Lung (tissue), 12 donors: Measurements from ENCODE around the gene CNTN6. TPM values are rescaled to one million over a fixed set of nuclear protein-coding genes. Genes with fewer than 3 reads are reported as not detected.

ENCODE experiments used
- ATAC-seq: fragments of 200-7000 bp; cut with Tn5 transposase; one replicate; pipeline ENCODE4 v1.9.1; 2020; ENCODE audit warnings: moderate number of reproducible peaks; ENCODE audit not compliant: insufficient read depth, low FRiP score
- DNase-seq, 3 donors: peaks; one replicate each; pipeline ENCODE4 v3.0.0-alpha.2; 2013 to 2017
- H3K27ac ChIP-seq, 2 donors: one replicate each; pipeline ENCODE4 v1.5.1; 2013; ENCODE audit warnings: mild to moderate bottlenecking in 2 of 2, moderate library complexity in 2 of 2, control low read depth in 1 of 2, inconsistent platforms in 1 of 2, low read depth in 1 of 2, low read length in 1 of 2
- H3K27me3 ChIP-seq, 3 donors: one replicate each; pipeline ENCODE4 v1.5.1; 2013; ENCODE audit warnings: low read length in 2 of 3; ENCODE audit not compliant: control insufficient read depth in 3 of 3, insufficient read depth in 3 of 3
- H3K36me3 ChIP-seq, 4 donors: one replicate each; pipeline ENCODE4 v1.5.1; 2013; ENCODE audit warnings: low read length in 4 of 4, mild to moderate bottlenecking in 1 of 4, moderate library complexity in 1 of 4; ENCODE audit not compliant: control insufficient read depth in 4 of 4, insufficient read depth in 4 of 4
- H3K4me1 ChIP-seq, 5 donors: one replicate each; pipeline ENCODE4 v1.5.1; 2013; ENCODE audit warnings: low read length in 5 of 5, mild to moderate bottlenecking in 2 of 5, moderate library complexity in 1 of 5; ENCODE audit not compliant: control insufficient read depth in 5 of 5, insufficient read depth in 5 of 5
- H3K4me3 ChIP-seq: one replicate; pipeline ENCODE4 v1.5.1; 2013; ENCODE audit warnings: mild to moderate bottlenecking, control low read depth, moderate library complexity
- H3K9ac ChIP-seq, 2 donors: one replicate each; pipeline ENCODE4 v1.5.1; 2013; ENCODE audit warnings: low read length in 2 of 2, control low read depth in 1 of 2; ENCODE audit not compliant: insufficient read depth in 1 of 2
- H3K9me3 ChIP-seq, 4 donors: one replicate each; pipeline ENCODE4 v1.5.1; 2013; ENCODE audit warnings: low read length in 3 of 4, mild to moderate bottlenecking in 1 of 4, moderate library complexity in 1 of 4; ENCODE audit not compliant: control insufficient read depth in 4 of 4, insufficient read depth in 3 of 4
- CTCF ChIP-seq: IDR thresholded peaks from 2 replicates; pipeline ENCODE4 v1.5.1; 2012; ENCODE audit warnings: mild to moderate bottlenecking; ENCODE audit errors: control extremely low read depth, extremely low read depth
- WGBS, 2 donors: extraction: QIAGEN DNeasy Blood & Tissue Kit; methylation state at CpG; one replicate each; pipeline ENCODE4 v1.1.7; 2013; 5-methylcytosine and 5-hydroxymethylcytosine counted together
- polyA plus RNA-seq, 2 donors: library from polyadenylated mRNA; stranded (reverse); fragments of 200-250 nt; gene quantifications; one replicate each; pipeline ENCODE4 v1.2.1, GENCODE V29; 2013
- total RNA-seq, 2 donors: library from RNA; depleted of rRNA in 1 of 2; stranded (reverse); fragments of >200 nt in 1 of 2; gene quantifications; one replicate each; pipeline ENCODE4 v1.2.1, GENCODE V29; 2014 to 2021
- donor health status: control.
- donor health status: control.
- donor health status: Bipolar disorder and iron deficiency.
- donor health status: healthy.
- donor health status: DM: yes; HTN: yes; CAD: no.

CNTN6 gene
- total and polyA plus RNA-seq, 4 donors, result 3.1 to 22.7 (median 3.5) TPM

- no peaks in the 10 kb centered on the region for H3K9me3 ChIP-seq
- H3K4me3 ChIP-seq, result no peak overlapping the region
- H3K27ac ChIP-seq, result no peak overlapping the region
- ATAC-seq (peak; percentile 6), DNase-seq (no peak)
- no peaks in the 10 kb centered on the region for H3K36me3 ChIP-seq
- no peak for TF ChIP-seq CTCF
- H3K9ac ChIP-seq, result no peak overlapping the region
- WGBS, 2 donors, result 55 to 68% methylated on average over 3 of the region's 3 CpGs
- H3K4me1 ChIP-seq, result no peaks in the 10 kb centered on the region
- no peaks in the 10 kb centered on the region for H3K27me3 ChIP-seq
Measured at GRCh38 chr3:1171320-1171719, 78.5 kb downstream of the CNTN6 start.

GRCh38 chr3:1172644-1173043 is 79.8 kb downstream of the CNTN6 start:
- TF ChIP-seq CTCF, result no peak
- ATAC-seq, result no peak

GRCh38 chr3:1179146-1179545 is 86.3 kb downstream of the CNTN6 start:
- H3K9ac ChIP-seq, result no peak overlapping the region
- no peaks in the 10 kb centered on the region for H3K4me1 ChIP-seq
- no peaks in the 10 kb centered on the region for H3K27me3 ChIP-seq
- WGBS, 2 donors, result 52 to 60% methylated on average over 6 of the region's 6 CpGs
- H3K27ac ChIP-seq, result no peak overlapping the region
- H3K36me3 ChIP-seq, result no peaks in the 10 kb centered on the region
- no peaks in the 10 kb centered on the region for H3K9me3 ChIP-seq
- DNase-seq (no peak), ATAC-seq (no peak)
- no peak for TF ChIP-seq CTCF
- no peak overlapping the region for H3K4me3 ChIP-seq

More at GRCh38 chr3:1172644-1173043, 79.8 kb downstream of the CNTN6 start:
- Histone ChIP-seq H3K4me3 (no peak overlapping the region), H3K36me3 (no peaks in the 10 kb centered on the region), H3K9me3 (no peaks in the 10 kb centered on the region), H3K9ac (no peak overlapping the region), H3K27ac (no peak overlapping the region), H3K4me1 (no peaks in the 10 kb centered on the region), H3K27me3 (no peaks in the 10 kb centered on the region)
- no peak for DNase-seq
- WGBS, 2 donors, result 47 to 56% methylated on average over 2 of the region's 2 CpGs
